Ovary (tissue), 9 donors: ENCODE results near the gene FER1L5. TPM values are rescaled to one million over a fixed set of nuclear protein-coding genes. Genes with fewer than 3 reads are reported as not detected.
A peak's percentile ranks its signal among the peaks of the same experiment; 100 is the strongest.

Experiments
- DNase-seq, 5 donors: peaks; one replicate each; pipeline ENCODE4 v3.0.0-alpha.2; 2019 to 2020
- H3K27ac ChIP-seq, 2 donors: fragments of 200-600 bp; one replicate each; pipeline versions ENCODE4 v1.5.1 to v1.8.0; 2019 to 2022
- H3K27me3 ChIP-seq: fragments of 200-600 bp; one replicate; pipeline ENCODE4 v1.8.0; 2022
- H3K36me3 ChIP-seq: fragments of 200-600 bp; sonication (generic); one replicate; pipeline ENCODE4 v1.5.1; 2019
- H3K4me1 ChIP-seq: one replicate; pipeline ENCODE4 v1.8.1; 2013; ENCODE audit warnings: mild to moderate bottlenecking, moderate library complexity; ENCODE audit not compliant: insufficient read depth
- H3K4me3 ChIP-seq: fragments of 200-600 bp; sonication (generic); one replicate; pipeline ENCODE4 v1.5.1; 2017
- H3K9me3 ChIP-seq, 2 donors: fragments of 200-600 bp in 1 of 2; sonication (generic) in 1 of 2; one replicate each; pipeline versions ENCODE4 v1.5.1 to v1.8.1; 2013 to 2019; ENCODE audit warnings: mild to moderate bottlenecking in 1 of 2, moderate library complexity in 1 of 2
- EP300 ChIP-seq: sonication (generic); formaldehyde crosslinking; IDR thresholded peaks from one replicate; pipeline ENCODE4 v1.6.1; 2017; ENCODE audit warnings: antibody characterized with exemption
- POLR2A ChIP-seq: fragments of 450-650 bp; IDR thresholded peaks from one replicate; pipeline ENCODE4 v1.6.1; 2017; ENCODE audit warnings: antibody characterized with exemption, mild to moderate bottlenecking, moderate library complexity
- WGBS, 3 donors: extraction: QIAGEN DNeasy Blood & Tissue Kit in 1 of 3; methylation state at CpG; one replicate each; pipeline versions ENCODE4 v1.1.5 to v1.1.7; 2013 to 2017; 5-methylcytosine and 5-hydroxymethylcytosine counted together
- intact Hi-C, 4 donors: fragments of 100-400 bp; cut with DNase I; formaldehyde crosslinking; loops; one replicate each; pipeline versions ENCODE4 v1.11.0 to v1.15.1; 2022 to 2023
- polyA plus RNA-seq, 2 donors: library from polyadenylated mRNA; stranded (reverse); fragments of 200-250 nt in 1 of 2; fragments of 350-450 nt in 1 of 2; fragmentation: Illumina TruSeq in 1 of 2; extraction: RNeasy Lipid Tissue Mini Kit (QIAGEN cat#74804) in 1 of 2; gene quantifications; one replicate each; pipeline ENCODE4 v1.2.3, GENCODE V29; 2013 to 2014
- total RNA-seq, 7 donors: library from RNA; depleted of rRNA in 2 of 7; stranded (reverse); fragments of >200 nt in 2 of 7; fragmentation: NEBNext Ultra II Directional in 3 of 7; extraction: Animal tissue kit (Norgen Biotek cat#: 25700) in 3 of 7; gene quantifications; one replicate each; pipeline versions ENCODE4 v1.1.0 to v1.2.4, GENCODE V29; 2016 to 2023
- TF ChIP-seq, protein P1 (sequence below), 3 donors: fragments of 450-650 bp in 2 of 3; fragments of 200-600 bp in 1 of 3; IDR thresholded peaks; one replicate each; pipeline versions ENCODE4 v1.5.1 to v1.8.0; 2016 to 2022; ENCODE audit warnings: antibody characterized with exemption in 3 of 3, mild to moderate bottlenecking in 1 of 3
- donor health status: DM: no; HTN: no; CAD: no; lungs with moderate emphysema.
- donor health status: DM: no; HTN: no; CAD: no.
- donor health status: Bipolar disorder and iron deficiency.
- donor health status: DM: yes; HTN: yes; CAD: no.
- donor health status: DM: no; HTN: no; CAD: no.
- donor health status: DM: yes; HTN: yes; CAD: no.

Gene FER1L5
- total and polyA plus RNA-seq, 9 donors = 0.08 to 0.80 (median 0.23) TPM

DNA sequence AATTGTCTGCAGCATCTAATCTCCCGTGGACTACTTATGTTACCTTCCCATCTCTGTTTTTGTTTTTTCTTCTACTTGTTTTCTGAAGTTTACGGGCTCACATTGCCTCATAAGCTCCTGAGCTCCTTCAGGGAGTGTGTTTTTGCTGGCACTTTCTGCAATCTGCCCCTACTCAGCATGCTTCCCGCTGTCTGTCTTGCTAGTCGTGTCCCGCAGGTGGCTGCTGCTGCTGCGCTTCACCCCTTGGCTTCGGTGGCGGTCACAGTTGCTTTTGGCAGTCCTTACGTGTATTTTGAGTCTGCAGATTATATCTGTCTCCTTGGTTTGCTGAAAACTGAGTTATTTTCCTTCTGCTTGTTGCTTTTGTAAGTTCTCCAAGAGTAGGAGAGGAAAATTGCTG lies 37.3 kb downstream of the FER1L5 start:
- Histone ChIP-seq H3K4me1 (peaks cover 5% of the 10 kb centered on the region), H3K4me3 (no peak overlapping the region), H3K27ac (no peak overlapping the region), H3K9me3 (no peaks in the 10 kb centered on the region), H3K27me3 (no peaks in the 10 kb centered on the region), H3K36me3 (no peaks in the 10 kb centered on the region)
- DNase-seq = peak in 1 of 5 donors; percentile 20
- intact Hi-C loops = loop anchor here in 1 of 4 donors (10.0 kb wide), 1 partner anchor 45 kb away; no protein-coding TSS in a partner anchor
- TF ChIP-seq, protein P1, sequence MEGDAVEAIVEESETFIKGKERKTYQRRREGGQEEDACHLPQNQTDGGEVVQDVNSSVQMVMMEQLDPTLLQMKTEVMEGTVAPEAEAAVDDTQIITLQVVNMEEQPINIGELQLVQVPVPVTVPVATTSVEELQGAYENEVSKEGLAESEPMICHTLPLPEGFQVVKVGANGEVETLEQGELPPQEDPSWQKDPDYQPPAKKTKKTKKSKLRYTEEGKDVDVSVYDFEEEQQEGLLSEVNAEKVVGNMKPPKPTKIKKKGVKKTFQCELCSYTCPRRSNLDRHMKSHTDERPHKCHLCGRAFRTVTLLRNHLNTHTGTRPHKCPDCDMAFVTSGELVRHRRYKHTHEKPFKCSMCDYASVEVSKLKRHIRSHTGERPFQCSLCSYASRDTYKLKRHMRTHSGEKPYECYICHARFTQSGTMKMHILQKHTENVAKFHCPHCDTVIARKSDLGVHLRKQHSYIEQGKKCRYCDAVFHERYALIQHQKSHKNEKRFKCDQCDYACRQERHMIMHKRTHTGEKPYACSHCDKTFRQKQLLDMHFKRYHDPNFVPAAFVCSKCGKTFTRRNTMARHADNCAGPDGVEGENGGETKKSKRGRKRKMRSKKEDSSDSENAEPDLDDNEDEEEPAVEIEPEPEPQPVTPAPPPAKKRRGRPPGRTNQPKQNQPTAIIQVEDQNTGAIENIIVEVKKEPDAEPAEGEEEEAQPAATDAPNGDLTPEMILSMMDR (IDR thresholded peaks at IDR 0.05) = no peak
- TF ChIP-seq EP300 (no peak), POLR2A (no peak)
- WGBS, 3 donors = 6 to 16% (median 12%) methylated on average over 9 of the region's 9 CpGs

DNA sequence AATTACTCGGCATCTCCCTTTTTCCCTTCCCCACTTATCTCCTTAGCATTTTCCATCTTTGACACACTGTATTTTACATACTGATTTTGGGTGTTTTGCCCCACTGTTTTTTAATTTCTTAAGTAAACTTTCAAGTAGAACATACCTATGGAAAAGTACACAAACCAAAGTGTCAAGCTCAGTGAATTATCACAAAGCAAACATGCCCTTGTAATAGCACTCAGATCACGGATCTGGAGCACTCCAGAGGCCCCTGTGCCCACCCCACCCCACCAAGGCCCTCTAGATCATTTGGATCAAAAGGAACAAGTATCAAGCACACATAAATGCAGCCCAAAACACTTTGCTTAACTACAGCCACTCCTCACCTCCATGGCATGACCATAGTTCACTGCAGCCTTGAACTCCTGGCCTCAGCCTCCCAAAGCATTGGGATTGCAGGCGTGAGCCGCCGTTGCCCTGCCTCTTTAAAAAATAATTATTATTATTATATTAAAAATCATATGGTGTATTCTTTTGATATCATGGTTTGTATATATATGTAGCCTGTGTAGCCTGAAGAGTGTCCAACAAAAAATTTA lies 38.1 kb downstream of the FER1L5 start:
- Histone ChIP-seq H3K9me3 (no peaks in the 10 kb centered on the region), H3K36me3 (no peaks in the 10 kb centered on the region), H3K27me3 (no peaks in the 10 kb centered on the region), H3K4me1 (peaks cover 12% of the 10 kb centered on the region), H3K27ac (no peak overlapping the region), H3K4me3 (no peak overlapping the region)
- TF ChIP-seq POLR2A (no peak), EP300 (no peak)
- TF ChIP-seq, protein P1 (IDR thresholded peaks at IDR 0.05) = no peak
- intact Hi-C loops = no loop called here
- 24 to 49% (median 32%) methylated on average over 5 of the region's 5 CpGs for WGBS, 3 donors
- peak in 1 of 5 donors; percentile 21 for DNase-seq

DNA sequence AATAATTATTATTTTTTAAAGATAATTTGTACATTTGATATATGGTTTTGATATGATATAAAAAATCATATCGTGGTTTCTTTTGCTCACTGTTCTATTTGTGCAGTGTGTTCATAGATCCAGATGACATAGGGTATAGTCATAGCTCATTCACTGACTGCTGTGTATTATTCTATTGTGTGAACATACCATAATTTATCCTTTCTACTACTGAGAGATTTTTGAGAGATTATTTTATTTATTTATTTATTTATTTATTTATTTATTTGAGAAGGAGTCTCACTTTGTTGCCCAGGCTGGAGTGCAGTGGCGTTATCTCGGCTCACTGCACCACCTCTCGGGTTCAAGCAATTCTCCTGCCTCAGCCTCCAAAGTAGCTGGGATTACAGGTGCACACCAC lies 39.0 kb downstream of the FER1L5 start:
- intact Hi-C loops = no loop called here
- 76 to 86% (median 82%) methylated on average over 4 of the region's 4 CpGs for WGBS, 3 donors
- no peak for DNase-seq
- Histone ChIP-seq H3K27ac (no peak overlapping the region), H3K9me3 (no peaks in the 10 kb centered on the region), H3K4me1 (peaks cover 15% of the 10 kb centered on the region), H3K4me3 (no peak overlapping the region), H3K27me3 (no peaks in the 10 kb centered on the region), H3K36me3 (no peaks in the 10 kb centered on the region)
- TF ChIP-seq POLR2A (no peak), EP300 (no peak)
- TF ChIP-seq, protein P1 (IDR thresholded peaks at IDR 0.05) = no peak

DNA sequence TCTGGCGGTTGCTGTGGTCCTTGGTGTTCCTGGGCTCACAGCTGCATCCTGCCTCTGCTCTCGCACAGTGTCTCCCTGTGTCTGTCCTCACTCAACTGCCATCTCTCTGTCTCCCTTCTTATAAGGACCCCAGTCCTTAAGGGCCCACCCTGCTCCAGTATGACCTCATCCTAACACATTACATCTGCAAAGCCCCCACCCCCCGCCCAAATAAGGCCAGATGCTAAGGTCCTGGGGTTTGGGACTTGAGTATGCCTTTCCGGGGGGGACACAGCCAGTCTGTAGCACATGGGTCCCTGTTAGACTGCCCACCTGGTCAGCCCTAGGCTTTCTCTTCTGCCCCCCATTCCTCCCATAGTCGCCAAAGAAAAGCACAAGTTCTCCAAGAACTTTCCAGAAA lies 40.7 kb downstream of the FER1L5 start:
- no peaks in the 10 kb centered on the region for H3K9me3 ChIP-seq
- no peaks in the 10 kb centered on the region for H3K36me3 ChIP-seq
- intact Hi-C loops = no loop called here
- peaks cover 15% of the 10 kb centered on the region for H3K4me1 ChIP-seq
- WGBS, 3 donors = 93 to 95% (median 94%) methylated on average over 5 of the region's 5 CpGs
- TF ChIP-seq, protein P1 (IDR thresholded peaks at IDR 0.05) = no peak
- no peak for TF ChIP-seq EP300
- H3K4me3 ChIP-seq = no peak overlapping the region
- no peak overlapping the region for H3K27ac ChIP-seq
- peak in 1 of 5 donors; percentile 0 for DNase-seq
- no peaks in the 10 kb centered on the region for H3K27me3 ChIP-seq
